Measurements from ENCODE around the gene PPFIA1. TPM values are rescaled to one million over a fixed set of nuclear protein-coding genes. Genes with fewer than 3 reads are reported as not detected.
"Not testable (repeated sequence)": the region's sequence is repeated elsewhere in the genome, so short reads cannot be mapped to it uniquely, and the experiment has no call there.

Gene PPFIA1
- total RNA-seq, 1 donor from 2014 or later: 52.3 TPM

GRCh38 chr11:70389201-70389600, 118.7 kb downstream of the PPFIA1 start:
- Mint-ChIP-seq H3K9me3 (ENCODE audit: unreplicated experiment) (no peaks in the 10 kb centered on the region), H3K4me3 (ENCODE audit: unreplicated experiment) (no peak overlapping the region), H3K27ac (ENCODE audit: unreplicated experiment) (peak overlapping the region; percentile 53), H3K27me3 (ENCODE audit: unreplicated experiment) (peaks cover 8% of the 10 kb centered on the region), H3K4me1 (ENCODE audit: unreplicated experiment) (peaks cover 3% of the 10 kb centered on the region), H3K36me3 (ENCODE audit: low read depth, unreplicated experiment) (peaks cover 26% of the 10 kb centered on the region)
- no peak for DNase-seq (ENCODE audit: low spot score)
- no peak for TF ChIP-seq CTCF (IDR thresholded peaks at IDR 0.05; ENCODE audit: unreplicated experiment)

- DNase-seq (ENCODE audit: low spot score); H3K9me3 Mint-ChIP-seq (ENCODE audit: unreplicated experiment); H3K4me1 Mint-ChIP-seq (ENCODE audit: unreplicated experiment); H3K27me3 Mint-ChIP-seq (ENCODE audit: unreplicated experiment); H3K4me3 Mint-ChIP-seq (ENCODE audit: unreplicated experiment); H3K27ac Mint-ChIP-seq (ENCODE audit: unreplicated experiment): not testable (repeated sequence)
- peaks cover 21% of the 10 kb centered on the region for H3K36me3 Mint-ChIP-seq (ENCODE audit: low read depth, unreplicated experiment)
Observed at GRCh38 chr11:70390882-70391281, 120.4 kb downstream of the PPFIA1 start.

- no peaks in the 10 kb centered on the region for H3K9me3 Mint-ChIP-seq (ENCODE audit: unreplicated experiment)
- DNase-seq (ENCODE audit: low spot score): no peak
- H3K4me3 Mint-ChIP-seq (ENCODE audit: unreplicated experiment): no peak overlapping the region
- H3K27me3 Mint-ChIP-seq (ENCODE audit: unreplicated experiment): peaks cover 3% of the 10 kb centered on the region
- H3K27ac Mint-ChIP-seq (ENCODE audit: unreplicated experiment): no peak overlapping the region
- peaks cover 18% of the 10 kb centered on the region for H3K36me3 Mint-ChIP-seq (ENCODE audit: low read depth, unreplicated experiment)
- TF ChIP-seq CTCF (IDR thresholded peaks at IDR 0.05; ENCODE audit: unreplicated experiment): no peak
- H3K4me1 Mint-ChIP-seq (ENCODE audit: unreplicated experiment): peaks cover 10% of the 10 kb centered on the region
Observed at GRCh38 chr11:70394211-70394950, 123.9 kb downstream of the PPFIA1 start.

- Mint-ChIP-seq H3K9me3 (ENCODE audit: unreplicated experiment) (no peaks in the 10 kb centered on the region), H3K27ac (ENCODE audit: unreplicated experiment) (peak overlapping the region; percentile 69), H3K36me3 (ENCODE audit: low read depth, unreplicated experiment) (peaks cover 15% of the 10 kb centered on the region), H3K27me3 (ENCODE audit: unreplicated experiment) (peaks cover 6% of the 10 kb centered on the region), H3K4me3 (ENCODE audit: unreplicated experiment) (peak overlapping the region; percentile 95), H3K4me1 (ENCODE audit: unreplicated experiment) (peaks cover 24% of the 10 kb centered on the region)
- DNase-seq (ENCODE audit: low spot score): peak; percentile 39
- no peak for TF ChIP-seq CTCF (IDR thresholded peaks at IDR 0.05; ENCODE audit: unreplicated experiment)
Observed at GRCh38 chr11:70397336-70397982, 127.0 kb downstream of the PPFIA1 start.

GRCh38 chr11:70397983-70398833, 127.7 kb downstream of the PPFIA1 start, which contains the start of gene CTTN:
CTTN (plus strand) TSS chr11:70398529; CDS start chr11:70407298, 8,769 bp downstream.
- H3K4me3 Mint-ChIP-seq (ENCODE audit: unreplicated experiment): peak within 1 kb of the TSS; percentile 95
- H3K27ac Mint-ChIP-seq (ENCODE audit: unreplicated experiment): peak within 1 kb of the TSS; percentile 72
- H3K36me3 Mint-ChIP-seq (ENCODE audit: low read depth, unreplicated experiment): peaks cover 14% of the 10 kb centered on the region
- no peak for TF ChIP-seq CTCF (IDR thresholded peaks at IDR 0.05; ENCODE audit: unreplicated experiment)
- H3K4me1 Mint-ChIP-seq (ENCODE audit: unreplicated experiment): peaks cover 28% of the 10 kb centered on the region
- DNase-seq (ENCODE audit: low spot score): peak; percentile 90
- H3K9me3 Mint-ChIP-seq (ENCODE audit: unreplicated experiment): no peaks in the 10 kb centered on the region
- H3K27me3 Mint-ChIP-seq (ENCODE audit: unreplicated experiment): peaks cover 6% of the 10 kb centered on the region

All from endothelial cell (in vitro differentiated cells).